Effector CD4-positive, alpha-beta T cell (primary cell): ENCODE measurements around the gene PUDP.
A peak's percentile ranks its signal among the peaks of the same experiment; 100 is the strongest.

Experiments
- DNase-seq: peaks from one replicate; pipeline ENCODE4 v3.0.0-alpha.2; 2020

PUDP gene

GRCh38 chrX:7146703-7147412, 1.1 kb downstream of the PUDP start:
- peak; percentile 2 for DNase-seq

- no peak for DNase-seq
Observed at GRCh38 chrX:7146020-7146702, 1.8 kb downstream of the PUDP start.

GRCh38 chrX:7145454-7145853, 2.5 kb downstream of the PUDP start:
- no peak for DNase-seq

- no peak for DNase-seq
Observed at GRCh38 chrX:7143941-7144525, 3.9 kb downstream of the PUDP start.

GRCh38 chrX:7143076-7143475, 4.9 kb downstream of the PUDP start:
- DNase-seq = no peak

- no peak for DNase-seq
Observed at GRCh38 chrX:7139202-7140081, 8.5 kb downstream of the PUDP start.

GRCh38 chrX:7134981-7135380, 13.0 kb downstream of the PUDP start:
- DNase-seq = no peak

- no peak for DNase-seq
Observed at GRCh38 chrX:7133050-7133440, 14.9 kb downstream of the PUDP start.

GRCh38 chrX:7132335-7133049, 15.5 kb downstream of the PUDP start:
- DNase-seq = no peak

GRCh38 chrX:7131621-7132020, 16.3 kb downstream of the PUDP start:
- no peak for DNase-seq

GRCh38 chrX:7127056-7127455, 20.9 kb downstream of the PUDP start:
- DNase-seq = no peak

GRCh38 chrX:7120878-7121219, 27.1 kb downstream of the PUDP start:
- DNase-seq = no peak

GRCh38 chrX:7119950-7120877, 27.7 kb downstream of the PUDP start:
- no peak for DNase-seq

- DNase-seq = no peak
Observed at GRCh38 chrX:7117587-7117986, 30.4 kb downstream of the PUDP start.

- no peak for DNase-seq
Observed at GRCh38 chrX:7116081-7116480, 31.9 kb downstream of the PUDP start.

GRCh38 chrX:7115557-7115956, 32.4 kb downstream of the PUDP start:
- DNase-seq = no peak

GRCh38 chrX:7112071-7112470, 35.9 kb downstream of the PUDP start:
- no peak for DNase-seq

GRCh38 chrX:7111518-7111917, 36.4 kb downstream of the PUDP start:
- no peak for DNase-seq

- DNase-seq = no peak
Observed at GRCh38 chrX:7110821-7111276, 37.1 kb downstream of the PUDP start.

GRCh38 chrX:7109838-7110793, 37.8 kb downstream of the PUDP start:
- DNase-seq = no peak
